Skin epidermis (tissue), 12 donors: ENCODE measurements around the gene GAS6.
A peak's percentile ranks its signal among the peaks of the same experiment; 100 is the strongest.

ENCODE experiments used
- H3K27ac ChIP-seq, 21 experiments: fragments of 200-600 bp; sonication (generic) in 11 of 21; one replicate each; pipeline ENCODE4 v1.5.0; 2020; ENCODE audit warnings: mild to moderate bottlenecking in 3 of 21, inconsistent platforms in 2 of 21, moderate library complexity in 2 of 21
- H3K4me3 ChIP-seq, 7 experiments: fragments of 200-600 bp; sonication (generic) in 2 of 7; one replicate each; pipeline ENCODE4 v1.5.0; 2020; ENCODE audit warnings: inconsistent platforms in 2 of 7, mild to moderate bottlenecking in 2 of 7, moderate library complexity in 1 of 7

Gene GAS6

GRCh38 chr13:113889467-113889866 lies 25.6 kb upstream of the GAS6 start:
- Histone ChIP-seq H3K27ac (no peak overlapping the region), H3K4me3 (no peak overlapping the region)

GRCh38 chr13:113888701-113889330 lies 24.9 kb upstream of the GAS6 start:
- Histone ChIP-seq H3K27ac (no peak overlapping the region), H3K4me3 (no peak overlapping the region)

DNA sequence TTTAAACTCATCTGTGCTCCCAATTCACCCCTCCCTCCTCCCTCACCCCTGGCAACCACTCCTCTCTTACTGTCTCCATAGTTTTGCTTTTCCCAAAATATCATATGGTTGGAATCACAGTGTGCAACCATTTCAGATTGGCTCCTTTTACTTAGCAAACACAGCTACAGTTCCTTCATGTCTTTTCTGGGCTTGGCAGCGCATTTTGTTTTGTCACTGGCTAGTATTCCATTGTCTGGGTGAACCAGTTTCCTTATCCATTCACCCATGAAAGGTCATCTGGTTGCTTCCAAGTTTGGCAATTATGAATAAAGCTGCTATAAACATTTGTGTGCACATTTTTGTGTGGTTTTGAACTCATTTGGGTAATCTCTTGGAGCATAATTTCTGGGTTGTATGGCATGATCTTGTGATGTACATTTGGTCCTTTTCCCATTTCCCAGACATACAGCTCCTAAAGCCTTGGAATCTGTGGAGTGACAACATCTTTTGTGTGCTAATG lies 23.9 kb upstream of the GAS6 start:
- Histone ChIP-seq H3K4me3 (no peak overlapping the region), H3K27ac (no peak overlapping the region)

DNA sequence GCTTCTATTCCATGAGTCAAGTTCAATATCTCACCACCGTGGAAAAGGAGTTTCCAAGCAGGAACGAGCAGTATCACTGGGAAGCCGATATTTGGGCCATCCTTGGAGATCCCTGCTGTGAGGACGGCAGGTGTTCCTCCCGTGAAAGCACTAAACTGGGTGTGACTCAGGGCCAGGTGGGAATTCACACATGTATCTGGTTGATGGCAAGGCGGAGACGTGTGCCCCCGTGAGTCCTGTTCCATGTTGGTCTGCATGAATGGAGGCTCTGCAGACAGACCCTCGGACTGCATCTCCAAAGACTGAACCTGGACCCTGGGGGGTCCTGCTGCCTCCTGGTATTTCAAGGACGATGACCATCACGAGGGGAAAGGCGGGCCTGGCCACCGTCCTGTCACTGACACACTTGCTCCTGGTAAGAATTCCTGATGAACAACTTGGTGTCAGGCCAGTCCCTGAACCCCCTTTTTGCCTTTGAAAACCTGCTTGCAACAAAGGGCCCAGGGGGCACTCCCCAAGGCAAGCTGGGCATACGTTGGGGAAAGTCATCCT lies 22.8 kb upstream of the GAS6 start:
- Histone ChIP-seq H3K4me3 (no peak overlapping the region), H3K27ac (no peak overlapping the region)

- no peak overlapping the region for H3K27ac ChIP-seq
- no peak overlapping the region for H3K4me3 ChIP-seq
These were observed 20.9 kb upstream of the GAS6 start for GRCh38 chr13:113884821-113885220.

DNA sequence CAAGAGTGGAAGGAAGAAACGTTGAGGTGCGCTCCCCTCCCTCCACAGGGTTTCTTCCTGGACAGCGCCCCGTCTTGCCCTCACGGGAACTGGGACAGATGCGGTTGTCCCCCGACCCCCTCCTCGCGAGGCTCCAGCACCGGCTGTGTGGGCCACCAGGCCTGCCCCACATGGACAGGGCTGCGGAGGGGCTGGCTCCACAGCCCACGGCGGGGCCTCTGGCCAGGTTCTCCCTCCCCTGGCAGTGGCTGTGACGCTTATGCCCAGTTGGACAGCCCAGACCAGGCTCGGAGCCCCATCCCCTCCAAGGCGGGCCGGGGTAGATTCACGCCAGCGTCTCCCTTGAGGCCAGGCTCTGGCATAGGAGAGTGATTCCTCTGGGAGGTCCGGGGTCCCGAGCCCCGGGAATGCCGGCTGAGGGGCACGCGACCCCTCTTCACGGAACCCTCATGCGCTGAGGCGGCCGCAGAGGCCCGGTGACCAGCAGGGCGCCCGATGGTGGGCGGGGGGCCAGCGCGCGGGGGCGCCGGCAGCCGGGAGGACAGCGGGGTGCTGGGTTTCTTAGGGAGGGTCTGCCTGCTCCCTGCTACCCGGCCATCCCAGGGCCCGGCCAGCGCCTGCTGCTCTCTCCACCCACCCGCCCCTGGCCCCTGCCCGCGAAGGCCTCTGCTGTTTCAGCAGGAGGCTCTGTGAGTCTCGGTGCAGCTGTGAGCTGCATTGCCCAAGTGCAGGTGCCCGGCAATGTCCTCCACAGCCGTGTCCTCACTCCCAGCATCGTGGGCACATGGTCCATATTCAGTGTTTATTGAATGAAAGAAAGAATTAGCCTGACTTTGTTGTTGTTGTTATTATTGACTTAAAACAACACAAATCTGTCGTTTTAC lies 20.3 kb upstream of the GAS6 start:
- Histone ChIP-seq H3K4me3 (no peak overlapping the region), H3K27ac (no peak overlapping the region)

GRCh38 chr13:113883314-113883811 lies 19.5 kb upstream of the GAS6 start:
- Histone ChIP-seq H3K27ac (no peak overlapping the region), H3K4me3 (no peak overlapping the region)

DNA sequence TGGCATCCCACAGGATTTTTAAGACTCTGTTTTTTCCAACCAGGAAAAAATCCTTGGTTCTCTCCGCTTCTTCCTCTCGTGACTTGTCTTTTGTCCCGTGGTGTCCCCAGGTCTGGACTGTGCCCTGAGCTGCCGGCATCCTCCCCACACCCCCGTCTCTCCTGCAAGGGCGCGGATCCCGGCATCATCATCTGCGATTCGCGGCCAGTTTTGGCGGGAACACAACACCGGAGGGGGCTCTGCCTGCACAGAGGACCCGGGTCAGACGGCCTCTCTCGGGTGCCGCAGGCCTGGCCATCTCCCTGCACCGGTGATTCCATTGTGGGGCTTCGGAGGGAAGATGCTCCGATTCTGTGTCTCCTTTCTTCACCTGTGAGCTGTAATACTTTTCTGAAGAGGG lies 18.8 kb upstream of the GAS6 start:
- peak overlapping the region in 2 of 21 experiments; percentile 11 to 54 for H3K27ac ChIP-seq
- H3K4me3 ChIP-seq, result no peak overlapping the region

DNA sequence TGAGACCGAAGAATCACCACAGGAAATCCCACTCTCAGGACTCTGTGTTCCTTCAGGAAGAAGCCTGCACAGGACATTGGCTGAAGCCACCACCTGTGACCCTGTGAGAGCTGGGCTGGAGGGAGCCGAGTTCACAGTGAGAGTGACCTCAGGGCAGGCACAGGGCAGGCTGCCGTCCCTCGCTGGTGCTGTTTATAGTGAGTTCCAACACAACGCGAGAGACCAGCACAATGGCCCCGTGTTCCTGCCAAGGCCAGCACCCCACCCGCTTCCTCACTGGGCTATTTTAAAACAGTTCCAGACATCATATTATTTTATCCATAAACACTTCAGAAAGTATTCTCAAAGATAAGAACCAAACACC lies 18.4 kb upstream of the GAS6 start:
- no peak overlapping the region for H3K4me3 ChIP-seq
- peak overlapping the region in 6 of 21 experiments; percentile 6 to 54 (median 40) for H3K27ac ChIP-seq

- Histone ChIP-seq H3K27ac (peak overlapping the region in 11 of 21 experiments; percentile 6 to 56 (median 36)), H3K4me3 (no peak overlapping the region)
These were observed 17.9 kb upstream of the GAS6 start for GRCh38 chr13:113881614-113882266.

GRCh38 chr13:113880651-113881611 lies 17.1 kb upstream of the GAS6 start:
- peak overlapping the region in 10 of 21 experiments; percentile 6 to 56 (median 40) for H3K27ac ChIP-seq
- H3K4me3 ChIP-seq, result no peak overlapping the region

GRCh38 chr13:113879494-113880360 lies 15.9 kb upstream of the GAS6 start:
- no peak overlapping the region for H3K27ac ChIP-seq
- H3K4me3 ChIP-seq, result no peak overlapping the region

DNA sequence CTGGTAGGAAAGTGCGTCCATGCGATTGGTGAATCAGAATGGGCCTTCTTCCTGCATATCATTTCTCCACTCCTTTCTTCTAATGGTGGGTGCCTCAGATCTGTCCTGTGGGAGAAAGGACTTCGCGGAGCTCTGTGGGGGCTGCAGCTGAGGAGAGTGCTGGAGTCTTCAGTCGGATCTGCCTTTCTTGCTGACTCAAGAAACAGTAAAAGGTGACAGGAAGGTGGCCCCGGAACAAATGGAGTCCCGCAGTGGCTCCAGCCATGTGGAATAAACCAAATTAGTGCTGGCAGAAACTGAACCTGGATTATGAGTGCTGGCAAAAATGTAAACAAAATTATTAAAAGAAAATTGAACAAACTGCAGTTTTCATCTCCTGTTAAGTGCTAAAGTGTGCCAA lies 15.1 kb upstream of the GAS6 start:
- Histone ChIP-seq H3K27ac (no peak overlapping the region), H3K4me3 (no peak overlapping the region)

DNA sequence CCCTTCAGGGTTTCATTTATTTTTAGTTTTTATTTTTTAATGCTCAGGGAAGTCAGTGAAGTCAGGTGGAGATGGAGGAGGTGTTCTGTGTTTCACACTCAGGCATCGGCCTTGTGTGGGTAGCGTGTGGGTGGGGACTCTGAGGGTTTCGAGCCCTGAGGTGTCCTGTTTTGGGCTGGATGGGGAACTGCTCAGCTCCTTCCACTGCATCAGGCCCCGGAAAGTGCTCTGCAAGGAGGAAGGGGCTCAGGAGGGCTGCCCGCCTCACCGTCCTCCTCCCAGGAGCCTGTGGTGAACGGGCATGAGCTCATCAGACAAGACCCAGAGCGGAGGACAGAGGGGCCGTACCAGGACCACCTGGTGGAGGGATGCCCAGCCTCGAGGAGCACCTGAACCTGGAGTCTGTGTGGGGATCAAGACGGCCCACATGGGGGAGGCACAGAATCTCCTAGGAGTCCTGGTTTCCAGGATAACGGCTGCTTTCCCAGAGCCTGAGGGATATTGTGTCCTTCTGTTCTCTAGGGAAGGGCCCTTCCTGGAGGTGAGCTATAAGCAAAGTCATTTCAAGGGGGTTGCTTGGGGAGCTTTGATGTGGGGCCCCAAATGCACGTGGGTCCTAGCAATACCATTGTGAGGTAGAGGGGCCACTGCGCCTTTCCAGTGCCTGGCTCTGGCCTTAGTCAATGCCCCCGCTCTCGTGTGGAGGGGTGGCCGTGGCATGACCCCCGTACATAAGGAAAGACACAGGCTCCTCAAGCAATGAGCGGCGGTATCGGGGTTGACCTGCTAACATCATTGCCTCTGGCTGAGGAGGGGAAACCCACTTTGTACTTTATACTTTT lies 13.5 kb upstream of the GAS6 start:
- H3K4me3 ChIP-seq, result no peak overlapping the region

GRCh38 chr13:113876346-113877148 lies 12.7 kb upstream of the GAS6 start:
- no peak overlapping the region for H3K4me3 ChIP-seq

More for the DNA sequence above, 13.5 kb upstream of the GAS6 start:
- H3K27ac ChIP-seq, result no peak overlapping the region

GRCh38 chr13:113875837-113876281 lies 12.0 kb upstream of the GAS6 start:
- Histone ChIP-seq H3K27ac (no peak overlapping the region), H3K4me3 (no peak overlapping the region)

More at GRCh38 chr13:113876346-113877148, 12.7 kb upstream of the GAS6 start:
- H3K27ac ChIP-seq, result no peak overlapping the region
